Measurements from ENCODE around the gene EDEM3.
"Not testable (repeated sequence)": the region's sequence is repeated elsewhere in the genome, so short reads cannot be mapped to it uniquely, and the experiment has no call there.

The EDEM3 gene, protein sequence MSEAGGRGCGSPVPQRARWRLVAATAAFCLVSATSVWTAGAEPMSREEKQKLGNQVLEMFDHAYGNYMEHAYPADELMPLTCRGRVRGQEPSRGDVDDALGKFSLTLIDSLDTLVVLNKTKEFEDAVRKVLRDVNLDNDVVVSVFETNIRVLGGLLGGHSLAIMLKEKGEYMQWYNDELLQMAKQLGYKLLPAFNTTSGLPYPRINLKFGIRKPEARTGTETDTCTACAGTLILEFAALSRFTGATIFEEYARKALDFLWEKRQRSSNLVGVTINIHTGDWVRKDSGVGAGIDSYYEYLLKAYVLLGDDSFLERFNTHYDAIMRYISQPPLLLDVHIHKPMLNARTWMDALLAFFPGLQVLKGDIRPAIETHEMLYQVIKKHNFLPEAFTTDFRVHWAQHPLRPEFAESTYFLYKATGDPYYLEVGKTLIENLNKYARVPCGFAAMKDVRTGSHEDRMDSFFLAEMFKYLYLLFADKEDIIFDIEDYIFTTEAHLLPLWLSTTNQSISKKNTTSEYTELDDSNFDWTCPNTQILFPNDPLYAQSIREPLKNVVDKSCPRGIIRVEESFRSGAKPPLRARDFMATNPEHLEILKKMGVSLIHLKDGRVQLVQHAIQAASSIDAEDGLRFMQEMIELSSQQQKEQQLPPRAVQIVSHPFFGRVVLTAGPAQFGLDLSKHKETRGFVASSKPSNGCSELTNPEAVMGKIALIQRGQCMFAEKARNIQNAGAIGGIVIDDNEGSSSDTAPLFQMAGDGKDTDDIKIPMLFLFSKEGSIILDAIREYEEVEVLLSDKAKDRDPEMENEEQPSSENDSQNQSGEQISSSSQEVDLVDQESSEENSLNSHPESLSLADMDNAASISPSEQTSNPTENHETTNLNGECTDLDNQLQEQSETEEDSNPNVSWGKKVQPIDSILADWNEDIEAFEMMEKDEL

GRCh38 chr1:184754476-184755225, at the start of gene EDEM3:
Gene EDEM3, minus strand, starts transcription at chr1:184754858. Its CDS starts 212 bp downstream, at chr1:184754646.
- DNase-seq = peak; percentile 99

DNA sequence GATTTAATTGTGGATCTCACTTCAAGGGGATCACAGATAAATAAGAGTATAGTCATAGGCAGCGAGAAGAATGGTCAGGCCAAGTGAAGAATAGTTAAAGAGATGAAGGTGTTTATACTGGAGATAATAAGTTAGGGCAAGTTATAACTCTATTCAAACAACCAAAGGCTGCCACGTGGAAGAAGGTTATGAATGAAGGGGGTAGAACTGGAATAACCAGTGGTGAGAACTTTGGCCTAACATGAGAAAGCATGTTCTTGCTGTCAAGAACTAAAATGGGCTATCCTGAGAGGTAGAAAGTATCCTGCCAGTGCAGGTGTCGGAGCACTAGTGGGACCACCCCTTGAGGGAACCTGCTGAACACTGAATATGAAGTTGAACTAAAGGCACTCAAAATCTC, 49.6 kb upstream of the EDEM3 start:
- DNase-seq = no peak

GRCh38 chr1:184803180-184803492, 48.5 kb upstream of the EDEM3 start:
- DNase-seq = no peak

DNA sequence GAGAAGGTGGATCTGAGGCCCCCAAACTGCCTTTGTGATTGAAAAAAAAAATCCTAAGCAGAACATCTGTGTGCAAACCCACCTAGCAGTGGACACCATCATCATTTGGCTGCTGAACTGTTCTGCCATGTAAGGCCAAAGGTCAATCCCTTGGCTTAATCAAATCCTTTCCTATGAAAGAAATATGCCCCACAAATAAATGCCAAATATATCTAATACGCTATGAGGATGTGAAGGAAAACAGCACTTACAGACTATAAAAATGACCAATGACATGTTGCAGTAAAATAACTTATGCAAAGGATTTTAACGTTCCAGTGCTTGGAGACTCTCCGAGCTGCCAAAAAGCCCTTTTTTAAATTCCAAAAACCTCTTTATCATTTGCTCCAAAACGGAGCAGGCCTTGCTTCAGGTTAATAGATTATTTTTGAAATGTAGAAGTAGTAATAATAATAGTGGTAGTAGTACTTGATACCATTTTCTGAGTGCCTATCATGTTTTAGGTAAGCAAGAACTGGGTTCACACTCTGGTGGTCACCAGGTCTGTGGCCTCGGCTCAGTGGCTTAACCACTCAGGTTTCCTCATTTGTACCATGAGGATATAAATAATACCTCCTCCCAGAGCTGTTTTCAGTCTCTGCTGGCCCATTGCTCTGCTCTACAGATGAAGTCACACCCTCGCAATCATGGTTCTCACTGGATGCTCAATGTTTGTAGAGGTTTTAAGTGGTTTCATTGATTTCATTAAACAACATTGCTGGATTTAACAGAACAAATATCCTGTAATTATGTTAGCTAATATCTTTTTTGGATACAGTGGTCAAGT, 47.9 kb upstream of the EDEM3 start:
- no peak for DNase-seq

DNA sequence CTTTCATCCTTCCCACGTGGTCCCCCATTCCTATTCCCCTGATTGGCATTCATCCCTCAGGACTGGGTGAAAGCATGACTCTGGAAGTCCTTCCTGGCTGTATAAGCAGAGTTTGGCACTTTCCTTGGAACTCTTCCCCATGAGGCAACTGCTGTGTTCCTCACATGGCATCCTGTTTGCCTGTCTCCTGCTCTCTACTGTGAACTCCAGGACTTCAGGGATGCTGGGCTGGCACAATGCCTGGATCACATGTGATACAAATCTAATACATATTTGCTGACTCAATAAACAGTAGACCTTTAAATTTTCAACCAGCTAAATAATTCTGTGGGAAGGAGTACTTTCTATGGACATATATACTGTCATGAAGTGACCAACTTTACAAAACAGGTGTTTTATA, 46.8 kb upstream of the EDEM3 start:
- DNase-seq = no peak

GRCh38 chr1:184800876-184801275, 46.2 kb upstream of the EDEM3 start:
- no peak for DNase-seq

GRCh38 chr1:184793967-184794366, 39.3 kb upstream of the EDEM3 start:
- no peak for DNase-seq

DNA sequence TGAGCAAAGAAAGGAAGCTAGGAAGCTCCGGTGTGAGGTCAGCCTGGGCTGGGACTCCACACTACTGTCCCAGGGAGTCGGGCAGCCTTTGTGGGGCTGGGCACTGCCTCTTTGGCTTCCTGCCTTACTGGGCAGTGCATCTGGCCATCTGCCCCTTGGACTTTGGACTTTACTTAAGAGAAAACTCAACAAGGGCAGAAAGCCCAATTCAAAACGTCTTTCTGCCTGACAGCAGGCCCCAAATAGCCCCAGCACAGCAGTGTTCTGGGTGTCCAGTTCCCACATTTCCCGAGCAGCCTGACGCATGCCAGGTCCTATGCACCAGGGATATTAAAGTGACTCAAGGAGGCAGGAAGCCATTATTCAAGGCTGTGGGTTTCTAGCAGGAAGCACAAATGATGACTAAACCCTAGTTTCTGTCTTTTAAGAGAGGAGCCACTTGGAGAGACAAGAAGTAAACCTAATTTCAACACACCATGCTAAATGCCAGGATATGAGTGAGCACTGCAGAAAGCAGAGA, 37.9 kb upstream of the EDEM3 start:
- DNase-seq = no peak

- no peak for DNase-seq
These were observed 36.9 kb upstream of the EDEM3 start for GRCh38 chr1:184791550-184791900.

GRCh38 chr1:184790642-184791549, 36.2 kb upstream of the EDEM3 start:
- no peak for DNase-seq

GRCh38 chr1:184789884-184790283, 35.2 kb upstream of the EDEM3 start:
- DNase-seq = no peak

- DNase-seq = no peak
These were observed 34.3 kb upstream of the EDEM3 start for GRCh38 chr1:184788970-184789369.

DNA sequence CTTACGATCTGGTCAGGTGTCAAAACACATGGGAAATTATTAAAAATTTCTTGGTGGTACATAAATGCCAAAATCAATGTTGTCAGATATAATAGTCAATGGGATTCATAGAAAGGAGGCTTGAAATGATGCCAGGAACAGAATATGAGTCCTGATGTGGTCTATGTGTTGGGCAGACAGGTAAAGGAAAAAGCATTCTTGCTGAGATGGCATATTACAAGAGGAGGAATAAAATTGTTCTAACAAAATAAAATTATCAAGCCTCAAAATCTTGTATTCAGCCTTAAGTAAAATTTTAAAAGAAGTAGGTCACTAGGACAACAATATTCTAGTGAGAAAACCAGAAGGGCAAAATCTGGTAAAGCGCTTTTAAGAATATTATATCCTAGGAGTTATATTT, 30.9 kb upstream of the EDEM3 start:
- no peak for DNase-seq

GRCh38 chr1:184783723-184784122, 29.1 kb upstream of the EDEM3 start:
- DNase-seq = not testable (repeated sequence)

GRCh38 chr1:184781941-184782340, 27.3 kb upstream of the EDEM3 start:
- no peak for DNase-seq

GRCh38 chr1:184775885-184776284, 21.2 kb upstream of the EDEM3 start:
- no peak for DNase-seq

- no peak for DNase-seq
These were observed 20.7 kb upstream of the EDEM3 start for GRCh38 chr1:184775329-184775728.

- no peak for DNase-seq
These were observed 19.2 kb upstream of the EDEM3 start for GRCh38 chr1:184773762-184774320.

- DNase-seq = no peak
These were observed 16.6 kb upstream of the EDEM3 start for GRCh38 chr1:184771190-184771691.

DNA sequence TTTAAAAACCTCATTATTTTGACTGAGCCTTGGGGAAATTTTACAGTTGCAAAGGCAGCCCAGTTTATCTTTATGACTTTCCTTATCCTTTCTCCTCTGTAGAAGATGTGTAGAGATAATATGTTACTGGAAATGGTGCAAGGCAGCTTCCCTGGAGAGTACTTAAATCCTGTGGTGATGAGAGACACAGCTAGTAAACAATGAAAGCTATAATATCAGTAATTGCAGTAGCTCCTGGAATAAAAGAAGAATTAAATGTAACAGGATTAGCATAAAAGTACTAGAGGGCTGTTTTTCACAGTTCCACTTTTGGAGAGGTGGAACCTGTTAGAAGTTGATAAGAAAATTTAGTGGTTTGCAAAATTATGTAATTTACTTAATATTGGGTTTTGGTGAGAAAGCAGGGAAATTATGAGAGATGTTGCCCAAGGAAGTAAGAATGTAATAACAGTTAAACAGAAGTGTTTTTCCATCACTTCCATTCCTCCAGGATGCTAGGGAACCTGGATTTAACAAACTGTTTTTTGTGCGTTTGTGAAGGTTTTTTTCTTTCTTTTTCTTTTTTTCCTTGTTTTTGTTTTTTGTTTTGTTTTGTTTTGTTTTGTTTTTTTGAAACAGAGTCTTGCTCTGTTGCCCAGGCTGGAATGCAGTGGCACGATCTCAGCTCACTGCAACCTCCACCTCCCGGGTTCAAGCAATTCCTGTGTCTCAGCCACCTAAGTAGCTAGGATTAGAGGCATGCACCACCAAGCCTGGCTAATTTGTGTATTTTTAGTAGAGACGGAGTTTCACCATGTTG, 15.7 kb upstream of the EDEM3 start:
- DNase-seq = no peak
